Measurements from ENCODE around the gene WDR4.
"Not testable (repeated sequence)": the region's sequence is repeated elsewhere in the genome, so short reads cannot be mapped to it uniquely, and the experiment has no call there.

WDR4 gene

GRCh38 chr21:42815217-42815616 lies 64.1 kb downstream of the WDR4 start:
- DNase-seq (ENCODE audit: low read depth, low spot score) = no peak

- DNase-seq (ENCODE audit: low read depth, low spot score) = not testable (repeated sequence)
These were observed 66.7 kb downstream of the WDR4 start for GRCh38 chr21:42812528-42813241.

GRCh38 chr21:42811960-42812359 lies 67.4 kb downstream of the WDR4 start:
- no peak for DNase-seq (ENCODE audit: low read depth, low spot score)

GRCh38 chr21:42809577-42810475 lies 69.5 kb downstream of the WDR4 start:
- no peak for DNase-seq (ENCODE audit: low read depth, low spot score)

- no peak for DNase-seq (ENCODE audit: low read depth, low spot score)
These were observed 70.2 kb downstream of the WDR4 start for GRCh38 chr21:42809171-42809570.

- no peak for DNase-seq (ENCODE audit: low read depth, low spot score)
These were observed 71.3 kb downstream of the WDR4 start for GRCh38 chr21:42807938-42808613.

GRCh38 chr21:42807293-42807895 lies 71.9 kb downstream of the WDR4 start:
- DNase-seq (ENCODE audit: low read depth, low spot score) = not testable (repeated sequence)

- no peak for DNase-seq (ENCODE audit: low read depth, low spot score)
These were observed 72.7 kb downstream of the WDR4 start for GRCh38 chr21:42806509-42807140.

- DNase-seq (ENCODE audit: low read depth, low spot score) = not testable (repeated sequence)
These were observed 77.7 kb downstream of the WDR4 start for GRCh38 chr21:42801616-42802015.

GRCh38 chr21:42799948-42800347 lies 79.4 kb downstream of the WDR4 start:
- no peak for DNase-seq (ENCODE audit: low read depth, low spot score)

GRCh38 chr21:42799516-42799915 lies 79.8 kb downstream of the WDR4 start:
- DNase-seq (ENCODE audit: low read depth, low spot score) = no peak
